GM03348 (cell line): ENCODE data around the gene ULK4.

Experiments
- DNase-seq: peaks from one replicate; pipeline ENCODE4 v3.0.0; 2012; ENCODE audit warnings: low spot score

Gene ULK4

GRCh38 chr3:41259449-41260062 is 702.3 kb downstream of the ULK4 start:
- DNase-seq = no peak

- no peak for DNase-seq
These were observed 703.6 kb downstream of the ULK4 start for GRCh38 chr3:41258239-41258800.

GRCh38 chr3:41251593-41251992 is 710.3 kb downstream of the ULK4 start:
- DNase-seq = no peak

- DNase-seq = no peak
These were observed 711.1 kb downstream of the ULK4 start for GRCh38 chr3:41250825-41251224.

GRCh38 chr3:41249318-41249717 is 712.6 kb downstream of the ULK4 start:
- DNase-seq = no peak

GRCh38 chr3:41248525-41248924 is 713.4 kb downstream of the ULK4 start:
- DNase-seq = no peak

- no peak for DNase-seq
These were observed 714.6 kb downstream of the ULK4 start for GRCh38 chr3:41247055-41248004.

GRCh38 chr3:41244620-41245336 is 717.1 kb downstream of the ULK4 start:
- DNase-seq = no peak

GRCh38 chr3:41243183-41243582 is 718.7 kb downstream of the ULK4 start:
- no peak for DNase-seq

- DNase-seq = no peak
These were observed 719.9 kb downstream of the ULK4 start for GRCh38 chr3:41241800-41242571.

GRCh38 chr3:41241161-41241560 is 720.7 kb downstream of the ULK4 start:
- no peak for DNase-seq

GRCh38 chr3:41239587-41239986 is 722.3 kb downstream of the ULK4 start:
- DNase-seq = peak; percentile 38

GRCh38 chr3:41237907-41238306 is 724.0 kb downstream of the ULK4 start:
- DNase-seq = no peak

GRCh38 chr3:41236228-41236627 is 725.7 kb downstream of the ULK4 start:
- no peak for DNase-seq

- no peak for DNase-seq
These were observed 726.8 kb downstream of the ULK4 start for GRCh38 chr3:41234823-41235721.

- peak; percentile 86 for DNase-seq
These were observed 737.6 kb downstream of the ULK4 start for GRCh38 chr3:41224120-41224806.

- no peak for DNase-seq
These were observed 738.2 kb downstream of the ULK4 start for GRCh38 chr3:41223691-41224090.

- DNase-seq = no peak
These were observed 738.8 kb downstream of the ULK4 start for GRCh38 chr3:41223078-41223477.

- no peak for DNase-seq
These were observed 739.4 kb downstream of the ULK4 start for GRCh38 chr3:41222501-41222900.

- DNase-seq = no peak
These were observed 739.9 kb downstream of the ULK4 start for GRCh38 chr3:41222012-41222411.
